D721Med (cell line): ENCODE measurements around the gene GALNT18.

ENCODE experiments used
- DNase-seq: peaks from one replicate; pipeline ENCODE4 v3.0.0; 2011; ENCODE audit warnings: low spot score; ENCODE audit not compliant: insufficient read length
- FAIRE-seq: peaks from 2 replicates; lab custom pipeline; 2011; peaks lifted over from hg19 to GRCh38; lab: Jason Lieb, UNC
- CTCF ChIP-seq: IDR thresholded peaks from 2 replicates; pipeline ENCODE4 v1.5.1; 2012; ENCODE audit warnings: mild to moderate bottlenecking, control low read depth; ENCODE audit not compliant: insufficient read depth; ENCODE audit errors: missing control alignments

Gene GALNT18

GRCh38 chr11:11446967-11447366 lies 174.8 kb downstream of the GALNT18 start:
- FAIRE-seq (no peak), DNase-seq (no peak)
- TF ChIP-seq CTCF = no peak

- no peak for TF ChIP-seq CTCF
- FAIRE-seq (no peak), DNase-seq (no peak)
Observed at GRCh38 chr11:11446564-11446963, 175.2 kb downstream of the GALNT18 start.

GRCh38 chr11:11445441-11446185 lies 176.2 kb downstream of the GALNT18 start:
- FAIRE-seq = no peak
- no peak for TF ChIP-seq CTCF
- DNase-seq = no peak

- DNase-seq (no peak), FAIRE-seq (no peak)
- no peak for TF ChIP-seq CTCF
Observed at GRCh38 chr11:11444804-11445131, 177.0 kb downstream of the GALNT18 start.

GRCh38 chr11:11444027-11444803 lies 177.6 kb downstream of the GALNT18 start:
- no peak for FAIRE-seq

GRCh38 chr11:11442791-11443190 lies 179.0 kb downstream of the GALNT18 start:
- DNase-seq (no peak), FAIRE-seq (no peak)

More at GRCh38 chr11:11444027-11444803, 177.6 kb downstream of the GALNT18 start:
- TF ChIP-seq CTCF = no peak
- DNase-seq = no peak

More at GRCh38 chr11:11442791-11443190, 179.0 kb downstream of the GALNT18 start:
- TF ChIP-seq CTCF = no peak
